Fibroblast of mammary gland (primary cell): ENCODE results near the gene PCNX3.

Experiments used
- DNase-seq: peaks from one replicate; pipeline ENCODE4 v3.0.0-alpha.2; 2010; ENCODE audit warnings: low read depth
- H3K4me3 ChIP-seq: 2 replicates; pipeline ENCODE4 v1.5.1; 2011; ENCODE audit warnings: low read depth, mild to moderate bottlenecking, low read length, moderate library complexity; ENCODE audit not compliant: control insufficient read depth
- CTCF ChIP-seq: conservative IDR thresholded peaks from 2 replicates; pipeline ENCODE4 v1.5.1; 2011; ENCODE audit warnings: low read depth, low read length, inconsistent platforms; ENCODE audit not compliant: control insufficient read depth, insufficient read depth

Gene PCNX3

GRCh38 chr11:65591939-65592857 lies 23.4 kb upstream of the PCNX3 start:
- H3K4me3 ChIP-seq = no peak overlapping the region
- TF ChIP-seq CTCF = no peak
- peak; percentile 69 for DNase-seq

- no peak overlapping the region for H3K4me3 ChIP-seq
- no peak for DNase-seq
- TF ChIP-seq CTCF = no peak
These were observed 22.6 kb upstream of the PCNX3 start for GRCh38 chr11:65592858-65593517.

GRCh38 chr11:65593518-65594414 lies 21.8 kb upstream of the PCNX3 start:
- TF ChIP-seq CTCF = peak; percentile 70
- no peak overlapping the region for H3K4me3 ChIP-seq
- no peak for DNase-seq

- no peak for TF ChIP-seq CTCF
- no peak for DNase-seq
- H3K4me3 ChIP-seq = no peak overlapping the region
These were observed 20.4 kb upstream of the PCNX3 start for GRCh38 chr11:65595131-65595530.

- no peak for DNase-seq
- no peak within 1 kb of the TSS for H3K4me3 ChIP-seq
- TF ChIP-seq CTCF = no peak
These were observed 19.9 kb upstream of the PCNX3 start, which contains the start of gene KCNK7 for GRCh38 chr11:65595543-65596281. TSS of gene KCNK7 (minus strand) at chr11:65595800. CDS start at chr11:65595772, 28 bp downstream.
